ENCODE data around the gene ACTRT2. TPM values are rescaled to one million over a fixed set of nuclear protein-coding genes. Genes with fewer than 3 reads are reported as not detected.

ACTRT2 gene
- polyA plus RNA-seq, 1 of the 3 experiments (the other 2 are of a cell fraction) = not detected

DNA sequence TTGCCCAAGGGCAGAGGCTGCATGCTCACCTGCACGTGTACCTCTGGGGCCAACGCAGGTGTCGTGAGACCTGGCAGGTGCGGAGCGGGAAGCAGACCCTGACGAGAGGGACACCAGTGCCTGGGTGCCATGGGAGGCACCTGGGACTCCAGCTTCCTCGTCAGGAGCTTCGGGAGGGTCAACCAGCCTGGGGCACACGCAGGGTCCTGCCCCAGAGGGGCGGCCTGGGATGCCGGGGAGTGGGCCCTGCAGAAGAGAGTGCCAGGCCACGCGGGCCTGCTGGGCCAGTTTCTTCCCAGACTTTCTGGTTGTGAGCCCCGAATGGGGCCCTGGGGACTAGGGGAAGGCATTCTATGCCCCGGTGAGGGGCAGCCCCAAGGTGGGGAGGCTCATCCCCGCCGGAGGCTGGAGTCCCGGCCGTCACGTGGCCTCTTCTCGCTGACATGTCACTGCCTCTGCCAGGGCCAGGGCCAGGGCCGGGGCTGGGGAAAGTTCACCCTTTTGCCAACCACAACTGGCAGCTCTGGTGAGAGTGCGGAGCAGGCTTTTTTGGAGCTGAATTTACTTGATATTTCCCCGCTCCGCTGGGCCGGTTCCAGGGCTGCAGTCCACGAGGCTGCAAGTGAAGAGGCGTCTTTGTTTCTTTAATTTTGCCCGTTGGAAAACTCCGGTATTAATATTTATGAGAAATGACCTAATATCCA lies 38.5 kb upstream of the ACTRT2 start:
- Histone ChIP-seq H3K4me3 (ENCODE audit: low read depth in 2 of 2, low read length in 1 of 2) (no peak overlapping the region), H2AFZ (ENCODE audit: low read depth) (no peak overlapping the region), H3K79me2 (ENCODE audit: insufficient read depth) (no peaks in the 10 kb centered on the region), H3K27ac (ENCODE audit: low read depth in 2 of 2, low read length in 1 of 2) (no peak overlapping the region), H3K9me3 (no peaks in the 10 kb centered on the region), H3K36me3 (replicated peaks in 1 of 2; ENCODE audit: control insufficient read depth in 1 of 2, insufficient read depth in 2 of 2, low read length in 1 of 2) (no peaks in the 10 kb centered on the region), H3K9ac (no peak overlapping the region), H3K27me3 (ENCODE audit: insufficient read depth) (no peaks in the 10 kb centered on the region), H3K4me1 (ENCODE audit: control insufficient read depth in 1 of 2, insufficient read depth in 2 of 2, low read depth in 1 of 2, low read length in 1 of 2) (no peaks in the 10 kb centered on the region), H3K4me2 (no peak overlapping the region), H3K9me2 (no peaks in the 10 kb centered on the region), H4K20me1 (ENCODE audit: insufficient read depth) (no peaks in the 10 kb centered on the region), H3F3A (replicated peaks; ENCODE audit: insufficient read depth) (no peaks in the 10 kb centered on the region)
- no peak for DNase-seq
- ChIA-PET CTCF (no interaction called here), POLR2A (no interaction called here)
- TF ChIP-seq RCOR1 (IDR thresholded peaks at IDR 0.05; ENCODE audit: low read length) = no peak
- TF ChIP-seq, protein P1, sequence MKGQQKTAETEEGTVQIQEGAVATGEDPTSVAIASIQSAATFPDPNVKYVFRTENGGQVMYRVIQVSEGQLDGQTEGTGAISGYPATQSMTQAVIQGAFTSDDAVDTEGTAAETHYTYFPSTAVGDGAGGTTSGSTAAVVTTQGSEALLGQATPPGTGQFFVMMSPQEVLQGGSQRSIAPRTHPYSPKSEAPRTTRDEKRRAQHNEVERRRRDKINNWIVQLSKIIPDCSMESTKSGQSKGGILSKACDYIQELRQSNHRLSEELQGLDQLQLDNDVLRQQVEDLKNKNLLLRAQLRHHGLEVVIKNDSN (IDR thresholded peaks at IDR 0.05; ENCODE audit: borderline replicate concordance, low read depth) = no peak
- no peak for TF ChIP-seq GABPA (IDR thresholded peaks at IDR 0.05; ENCODE audit: low read depth)
- TF ChIP-seq MEF2A (IDR thresholded peaks at IDR 0.05; ENCODE audit: borderline replicate concordance, low read depth) = no peak
- no peak for TF ChIP-seq EP300 (IDR thresholded peaks at IDR 0.05; ENCODE audit: borderline replicate concordance in 1 of 2, low read depth in 1 of 2, low read length in 1 of 2)
- TF ChIP-seq FOXJ3 (CRISPR knock-in tag; IDR thresholded peaks at IDR 0.05) = no peak
- no peak for TF ChIP-seq TCF12 (IDR thresholded peaks at IDR 0.05)
- no peak for TF ChIP-seq RFX5 (IDR thresholded peaks at IDR 0.05; ENCODE audit: low read length)
- TF ChIP-seq JUND (IDR thresholded peaks at IDR 0.05) = no peak
- TF ChIP-seq TEAD4 (IDR thresholded peaks at IDR 0.05; ENCODE audit: borderline replicate concordance, insufficient read depth) = no peak
- no peak for TF ChIP-seq REST (IDR thresholded peaks at IDR 0.05; ENCODE audit: low read depth, low read length)
- TF ChIP-seq SIN3A (IDR thresholded peaks at IDR 0.05; ENCODE audit: borderline replicate concordance, low read depth, low read length) = no peak
- no peak for TF ChIP-seq PBX3 (IDR thresholded peaks at IDR 0.05)
- 11% methylated on average over 14 of the region's 30 CpGs for WGBS (ENCODE audit: low lambda C conversion rate)

Measured in SK-N-SH (cell line).